22Rv1 (cell line): ENCODE data around the gene MTA1.

ENCODE experiments used
- CTCF ChIP-seq: fragments of 450-650 bp; IDR thresholded peaks from 2 replicates; pipeline ENCODE4 v1.5.1; 2017; ENCODE audit warnings: mild to moderate bottlenecking
- ZFX ChIP-seq: fragments of 450-650 bp; IDR thresholded peaks from 2 replicates; pipeline ENCODE4 v1.6.1; 2017; ENCODE audit warnings: antibody characterized with exemption, borderline replicate concordance

GRCh38 chr14:105494606-105494929 is 74.9 kb downstream of the MTA1 start:
- TF ChIP-seq CTCF (no peak), ZFX (no peak)
